Stimulated activated CD4-positive, alpha-beta T cell treated with anti-CD3 and anti-CD28 coated beads, Interleukin-2, amount 100 ng/mL, for 48 hours (primary cell): ENCODE results near the gene VPS13A.
"Not testable (repeated sequence)": the region's sequence is repeated elsewhere in the genome, so short reads cannot be mapped to it uniquely, and the experiment has no call there.

Experiments
- DNase-seq, 2 donors: peaks; one replicate each; pipeline ENCODE4 v3.0.0-alpha.2; 2020

The VPS13A gene

DNA sequence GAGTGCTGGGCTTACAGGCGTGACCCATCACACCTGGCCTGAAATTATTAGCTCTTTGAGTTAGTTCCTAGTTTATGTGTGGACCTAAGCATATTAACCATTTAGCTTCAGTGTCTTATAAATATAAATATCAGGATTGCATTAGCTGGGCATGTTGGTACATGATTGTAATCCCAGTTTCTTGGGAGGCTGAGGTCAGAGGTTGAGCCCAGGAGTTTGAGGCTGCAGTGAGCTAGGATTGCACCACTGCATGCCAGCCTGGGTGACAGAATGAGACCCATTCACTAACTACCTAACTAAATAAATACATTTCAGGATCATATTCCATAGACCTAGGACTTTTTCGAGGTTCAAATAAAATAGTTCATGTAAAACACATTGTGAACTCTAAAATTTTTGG lies 129.8 kb downstream of the VPS13A start:
- no peak for DNase-seq

- no peak for DNase-seq
Observed at GRCh38 chr9:77316058-77316457, 138.7 kb downstream of the VPS13A start.

DNA sequence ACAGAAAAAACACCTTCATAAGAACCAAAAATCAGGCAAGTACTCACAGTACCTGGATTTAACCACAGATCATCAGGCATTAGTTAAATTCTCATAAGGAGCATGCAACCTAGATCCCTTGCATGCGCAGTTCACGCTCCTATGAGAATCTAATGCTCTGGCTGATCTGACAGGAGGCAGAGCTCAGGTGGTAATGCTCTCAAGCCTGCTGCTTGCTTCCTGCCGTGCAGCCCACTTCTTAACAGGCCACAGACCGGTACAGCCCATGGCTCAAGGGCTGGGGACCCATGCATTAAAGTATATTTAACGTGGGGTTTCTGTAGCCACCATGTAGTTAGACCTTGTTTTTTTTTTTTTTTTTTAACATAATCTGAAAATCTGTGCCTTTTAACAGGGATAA lies 147.7 kb downstream of the VPS13A start:
- DNase-seq: no peak

GRCh38 chr9:77328102-77328501 lies 150.8 kb downstream of the VPS13A start:
- no peak for DNase-seq

GRCh38 chr9:77370064-77370463 lies 192.7 kb downstream of the VPS13A start:
- no peak for DNase-seq

DNA sequence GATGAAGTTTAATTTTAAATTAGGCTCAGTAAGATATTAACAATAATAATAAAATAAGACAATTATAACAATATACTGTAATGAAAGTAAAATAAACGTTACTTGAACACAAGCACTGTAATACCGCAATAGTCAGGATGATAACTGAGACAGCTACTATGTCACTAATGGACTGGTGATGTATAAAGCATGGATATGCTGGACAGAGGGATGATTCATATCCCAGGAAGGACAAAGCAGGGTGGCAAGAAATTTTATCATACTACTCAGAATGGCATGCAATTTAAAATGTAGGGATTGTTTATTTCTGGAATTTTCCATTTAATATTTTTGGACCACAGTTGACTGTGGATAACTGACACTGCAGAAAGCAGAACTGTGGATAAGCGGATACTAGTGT lies 196.9 kb downstream of the VPS13A start:
- DNase-seq: no peak

DNA sequence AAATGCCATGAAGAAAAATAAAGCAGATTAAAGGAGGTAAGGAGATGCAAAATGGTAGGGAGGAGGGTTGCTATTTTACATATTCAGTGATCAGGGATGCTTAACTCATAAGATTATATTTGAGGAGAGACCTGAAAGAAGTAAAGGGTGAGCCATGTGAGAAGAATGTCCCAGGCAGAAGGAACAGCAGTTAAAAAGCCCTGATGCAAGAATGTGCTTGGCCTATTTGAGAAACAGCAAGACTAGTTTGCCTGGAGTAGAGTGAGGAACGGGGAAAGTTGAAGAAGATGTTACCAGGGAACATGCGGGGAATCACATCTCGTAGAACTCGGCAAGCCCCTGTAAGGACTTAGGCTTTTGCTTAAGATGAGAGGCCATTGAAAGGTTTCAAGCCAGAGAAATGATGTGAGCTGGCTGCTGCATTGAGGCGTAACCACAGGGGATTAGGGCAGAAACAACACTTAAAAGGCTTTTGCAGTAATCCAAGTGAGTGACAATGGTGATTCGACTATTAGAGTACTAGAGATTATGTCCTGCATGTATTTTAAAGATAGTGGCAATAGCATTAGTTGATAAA lies 198.7 kb downstream of the VPS13A start:
- DNase-seq: no peak

DNA sequence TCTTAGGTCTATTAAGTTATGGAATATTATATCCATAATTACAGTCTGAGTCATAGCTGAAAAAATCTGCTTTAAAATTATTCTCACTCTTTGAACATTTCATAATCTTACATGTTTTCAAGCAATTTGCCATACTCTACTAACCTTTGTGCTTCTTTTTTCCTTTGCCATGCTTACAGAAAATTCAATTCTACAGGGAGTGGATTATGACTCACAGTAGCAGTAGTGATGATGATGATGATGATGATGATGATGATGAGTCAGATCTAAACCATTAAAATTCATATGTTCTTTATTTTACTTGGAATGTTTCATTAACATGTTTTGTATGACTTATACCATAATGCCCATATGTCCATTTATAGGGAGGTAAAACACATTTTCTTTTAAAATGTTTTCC lies 207.1 kb downstream of the VPS13A start:
- DNase-seq: no peak

GRCh38 chr9:77386187-77386586 lies 208.9 kb downstream of the VPS13A start:
- no peak for DNase-seq

GRCh38 chr9:77391834-77392233 lies 214.5 kb downstream of the VPS13A start:
- no peak for DNase-seq

DNA sequence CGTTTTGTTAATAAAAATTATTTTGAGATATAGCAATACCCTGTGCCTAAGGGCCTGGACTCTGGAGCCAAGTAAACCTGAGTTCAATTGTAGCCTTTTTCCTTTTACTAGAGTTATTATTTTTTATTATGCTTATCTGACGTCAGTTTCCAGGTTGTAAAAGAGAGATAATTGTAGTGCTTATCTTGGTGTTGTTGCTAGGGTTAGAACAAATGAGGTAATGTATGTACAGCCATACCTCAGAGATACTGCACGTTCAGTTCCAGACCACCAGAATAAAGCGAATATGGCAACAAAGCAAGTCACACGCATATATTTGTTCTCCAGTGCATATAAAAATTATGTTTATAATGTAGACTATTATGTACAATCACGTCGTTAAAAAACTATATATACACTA lies 215.0 kb downstream of the VPS13A start:
- no peak for DNase-seq

DNA sequence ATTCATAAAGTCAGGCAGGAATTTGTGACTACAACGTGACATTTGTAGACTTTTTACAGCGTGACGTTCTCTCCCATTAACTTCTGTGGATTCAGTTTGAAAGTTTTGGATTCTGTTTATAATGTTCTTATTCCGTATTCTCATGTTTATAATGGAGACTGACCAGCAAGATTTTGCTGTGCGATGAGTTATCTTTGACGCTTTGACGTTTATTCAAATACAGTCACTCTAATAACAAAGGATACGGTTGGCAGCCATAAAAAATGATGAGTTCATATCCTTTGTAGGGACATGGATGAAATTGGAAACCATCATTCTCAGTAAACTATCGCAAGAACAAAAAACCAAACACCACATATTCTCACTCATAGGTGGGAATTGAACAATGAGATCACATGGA lies 221.2 kb downstream of the VPS13A start:
- not testable (repeated sequence) for DNase-seq

- no peak for DNase-seq
Observed at GRCh38 chr9:77399964-77400363, 222.6 kb downstream of the VPS13A start.

- DNase-seq: no peak
Observed at GRCh38 chr9:77402286-77402685, 225.0 kb downstream of the VPS13A start.

DNA sequence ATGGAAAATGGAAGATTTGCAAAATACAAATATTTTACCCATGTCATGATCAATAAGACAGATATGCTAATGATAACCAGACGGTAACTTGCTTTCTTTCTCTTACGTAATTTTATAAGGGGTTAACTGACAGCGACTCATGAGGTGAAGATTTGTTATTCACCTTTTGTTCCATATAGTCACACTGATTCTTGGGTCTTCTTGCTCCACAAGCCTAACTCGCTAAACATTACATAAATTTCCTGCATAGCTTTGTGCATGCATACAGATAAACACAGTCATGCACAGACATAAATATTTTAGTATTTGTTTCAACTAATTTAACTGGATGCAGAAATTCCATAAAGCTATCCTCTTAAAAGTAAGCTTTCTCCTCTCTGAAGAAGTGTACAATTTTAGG lies 225.9 kb downstream of the VPS13A start:
- no peak for DNase-seq

DNA sequence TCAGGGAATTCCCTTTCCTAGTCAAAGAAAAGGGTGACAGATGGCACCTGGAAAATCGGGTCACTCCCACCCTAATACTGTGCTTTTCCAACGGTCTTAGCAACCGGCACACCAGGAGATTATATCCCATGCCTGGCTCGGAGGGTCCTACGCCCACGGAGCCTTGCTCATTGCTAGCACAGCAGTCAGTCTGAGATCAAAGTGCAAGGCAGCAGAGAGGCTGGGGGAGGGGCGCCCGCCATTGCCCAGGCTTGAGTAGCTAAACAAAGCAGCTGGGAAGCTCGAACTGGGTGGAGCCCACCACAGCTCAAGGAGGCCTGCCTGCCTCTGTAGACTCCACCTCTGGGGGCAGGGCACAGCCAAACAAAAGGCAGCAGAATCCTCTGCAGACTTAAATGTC lies 231.2 kb downstream of the VPS13A start:
- DNase-seq: not testable (repeated sequence)

- no peak for DNase-seq
Observed at GRCh38 chr9:77417566-77417965, 240.2 kb downstream of the VPS13A start.

- DNase-seq: no peak
Observed at GRCh38 chr9:77418226-77418625, 240.9 kb downstream of the VPS13A start.

DNA sequence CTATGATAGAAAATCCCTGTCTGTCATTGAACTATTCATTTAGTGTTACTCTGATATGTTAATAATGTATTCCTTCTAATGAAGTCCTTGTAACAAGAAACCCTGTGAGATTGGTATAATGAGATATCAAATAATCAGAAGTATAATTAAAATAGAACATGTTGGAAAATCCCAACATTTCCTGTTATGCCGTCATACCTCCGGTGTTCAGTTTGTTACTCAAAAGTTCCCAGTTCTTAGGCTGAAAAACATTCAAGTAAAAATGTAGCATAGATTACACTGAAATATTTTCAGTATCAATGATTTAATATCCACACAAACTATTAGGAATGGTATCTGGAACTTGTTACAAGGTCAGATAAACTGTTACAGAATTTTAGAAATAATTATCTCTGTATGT lies 243.3 kb downstream of the VPS13A start:
- DNase-seq: no peak

DNA sequence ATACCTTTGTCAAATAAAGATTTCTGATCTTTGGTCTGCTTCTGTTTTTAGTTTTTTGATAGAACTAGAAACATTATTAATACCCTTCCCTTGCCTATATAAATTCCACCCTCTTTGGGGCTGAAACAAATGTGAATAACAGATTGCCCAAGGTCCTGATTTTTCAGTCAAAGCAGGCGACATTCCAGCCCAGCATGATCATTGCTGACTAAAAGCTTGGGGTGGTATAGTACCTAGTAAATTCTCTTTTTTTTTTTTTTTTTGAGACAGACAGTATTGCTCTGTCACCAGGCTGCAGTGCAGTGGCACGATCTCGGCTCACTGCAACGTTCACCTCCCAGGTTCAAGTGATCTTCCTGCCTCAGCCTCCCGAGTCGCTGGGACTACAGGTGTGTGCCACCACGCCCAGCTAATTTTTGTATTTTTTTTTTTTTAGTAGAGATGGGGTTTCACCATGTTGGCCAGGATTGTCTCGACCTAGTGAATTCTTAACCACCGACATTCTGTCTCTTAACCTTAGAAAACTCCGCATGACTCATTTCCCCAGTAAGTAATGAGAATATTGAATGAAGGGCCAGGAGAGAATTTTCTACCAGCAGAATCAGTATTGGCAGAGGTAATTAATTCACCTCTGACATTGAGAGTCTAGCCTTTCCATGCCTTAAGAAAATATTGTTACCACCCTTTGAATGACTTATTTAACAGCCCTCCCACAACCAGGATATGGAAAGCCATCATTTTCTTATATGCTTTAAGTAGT lies 244.4 kb downstream of the VPS13A start:
- DNase-seq: no peak

GRCh38 chr9:77422969-77423368 lies 245.6 kb downstream of the VPS13A start:
- DNase-seq: no peak

- no peak for DNase-seq
Observed at GRCh38 chr9:77423841-77424240, 246.5 kb downstream of the VPS13A start.

GRCh38 chr9:77424993-77425392 lies 247.7 kb downstream of the VPS13A start:
- DNase-seq: no peak

DNA sequence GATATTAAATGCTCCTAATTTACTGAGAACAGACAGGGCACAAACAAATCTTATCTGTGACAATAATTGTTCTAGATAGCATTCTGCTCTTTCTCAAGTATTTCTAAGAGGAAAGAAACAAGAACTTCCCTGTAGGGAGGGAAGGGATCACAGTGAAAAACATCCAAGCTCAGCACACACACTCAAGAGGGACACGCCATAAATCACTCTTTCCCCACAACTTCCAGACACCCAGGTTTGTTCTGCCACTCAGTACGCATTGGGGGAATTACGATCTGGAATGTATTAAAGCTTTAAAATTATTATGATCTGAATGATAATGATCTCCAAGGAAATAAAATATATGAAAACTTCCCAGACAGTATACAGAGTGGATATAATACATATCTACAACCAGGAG lies 249.4 kb downstream of the VPS13A start:
- DNase-seq: no peak
